Raji (cell line): ENCODE measurements around the gene ARHGEF26.

Experiments used
- POLR2A ChIP-seq: IDR thresholded peaks from 2 replicates; pipeline ENCODE4 v1.6.1; 2011; ENCODE audit warnings: low read depth, low read length, control low read depth; ENCODE audit not compliant: insufficient read depth

The ARHGEF26 gene

GRCh38 chr3:154120961-154121700, at the start of gene ARHGEF26:
Gene ARHGEF26 (plus strand): TSS chr3:154121390. CDS start chr3:154121993, 603 bp downstream.
- TF ChIP-seq POLR2A, result peak; percentile 67

GRCh38 chr3:154074966-154075365, 46.2 kb upstream of the ARHGEF26 start:
- TF ChIP-seq POLR2A, result no peak

GRCh38 chr3:154078672-154079071, 42.5 kb upstream of the ARHGEF26 start:
- TF ChIP-seq POLR2A, result no peak

- no peak for TF ChIP-seq POLR2A
Observed at GRCh38 chr3:154081305-154081704, 39.9 kb upstream of the ARHGEF26 start.

GRCh38 chr3:154085071-154085470, 36.1 kb upstream of the ARHGEF26 start:
- no peak for TF ChIP-seq POLR2A

- TF ChIP-seq POLR2A, result no peak
Observed at GRCh38 chr3:154085799-154086198, 35.4 kb upstream of the ARHGEF26 start.

- TF ChIP-seq POLR2A, result no peak
Observed at GRCh38 chr3:154086286-154086685, 34.9 kb upstream of the ARHGEF26 start.

- no peak for TF ChIP-seq POLR2A
Observed at GRCh38 chr3:154089421-154090420, 31.5 kb upstream of the ARHGEF26 start.

GRCh38 chr3:154094051-154094450, 27.1 kb upstream of the ARHGEF26 start:
- TF ChIP-seq POLR2A, result no peak

- no peak for TF ChIP-seq POLR2A
Observed at GRCh38 chr3:154095832-154096421, 25.3 kb upstream of the ARHGEF26 start.

GRCh38 chr3:154098376-154098775, 22.8 kb upstream of the ARHGEF26 start:
- TF ChIP-seq POLR2A, result no peak

GRCh38 chr3:154100556-154100955, 20.6 kb upstream of the ARHGEF26 start:
- no peak for TF ChIP-seq POLR2A

- no peak for TF ChIP-seq POLR2A
Observed at GRCh38 chr3:154101250-154101649, 19.9 kb upstream of the ARHGEF26 start.

GRCh38 chr3:154102225-154102624, 19.0 kb upstream of the ARHGEF26 start:
- TF ChIP-seq POLR2A, result no peak

- no peak for TF ChIP-seq POLR2A
Observed at GRCh38 chr3:154105218-154105975, 15.8 kb upstream of the ARHGEF26 start.
